Body of pancreas (tissue), 4 donors: Measurements from ENCODE around the gene PLEKHS1. TPM values are rescaled to one million over a fixed set of nuclear protein-coding genes. Genes with fewer than 3 reads are reported as not detected.

Source experiments
- ATAC-seq: fragments of 150-250 bp; one replicate; pipeline ENCODE4 v1.9.1; 2016
- DNase-seq, 4 donors: peaks; one replicate each; pipeline ENCODE4 v3.0.0-alpha.2; 2019
- H3K27ac ChIP-seq, 4 donors: fragments of 200-600 bp; sonication (generic); 1 replicate in 3 of 4; 2 replicates in 1 of 4; pipeline versions ENCODE4 v1.5.1 to v1.6.1; 2016 to 2019; ENCODE audit warnings: mild to moderate bottlenecking in 1 of 4, mixed read lengths in 1 of 4, moderate library complexity in 1 of 4
- H3K27me3 ChIP-seq, 2 donors: fragments of 200-600 bp; sonication (generic); one replicate each; pipeline ENCODE4 v1.6.0; 2016; ENCODE audit warnings: mild to moderate bottlenecking in 1 of 2
- H3K36me3 ChIP-seq, 2 donors: fragments of 200-600 bp; sonication (generic); replicated peaks in 1 of 2; 2 replicates each; pipeline ENCODE4 v1.5.1; 2016; ENCODE audit warnings: low read depth in 2 of 2; ENCODE audit not compliant: insufficient read depth in 1 of 2
- H3K4me1 ChIP-seq: fragments of 200-600 bp; sonication (generic); one replicate; pipeline ENCODE4 v1.6.0; 2016
- H3K4me3 ChIP-seq, 2 donors: fragments of 200-600 bp; sonication (generic); 1 replicate in 1 of 2; 2 replicates in 1 of 2; pipeline ENCODE4 v1.5.1; 2016 to 2019
- H3K9me3 ChIP-seq, 3 donors: fragments of 200-600 bp; sonication (generic); 1 replicate in 2 of 3; 2 replicates in 1 of 3; pipeline ENCODE4 v1.5.1; 2016
- POLR2A ChIP-seq, 3 donors: fragments of 450-650 bp; IDR thresholded peaks; one replicate each; pipeline ENCODE4 v1.6.1; 2016; ENCODE audit warnings: antibody characterized with exemption in 3 of 3, mild to moderate bottlenecking in 2 of 3
- WGBS, 2 donors: methylation state at CpG; one replicate each; pipeline ENCODE4 v1.1.5; 2017; 5-methylcytosine and 5-hydroxymethylcytosine counted together
- intact Hi-C: fragments of 100-400 bp; cut with DNase I; formaldehyde crosslinking; loops from one replicate; pipeline ENCODE4 v1.15.1; 2023
- total RNA-seq, 2 donors: library from RNA; depleted of rRNA; stranded (reverse); fragments of >200 nt; gene quantifications; one replicate each; pipeline ENCODE4 v1.1.0, GENCODE V29; 2016
- TF ChIP-seq, protein P1 (sequence below), 7 experiments: fragments of 450-650 bp in 4 of 7; fragments of 200-600 bp in 3 of 7; sonication (generic) in 3 of 7; IDR thresholded peaks; one replicate each; pipeline ENCODE4 v1.5.1; 2016 to 2019; ENCODE audit warnings: antibody characterized with exemption in 7 of 7

The PLEKHS1 gene
- total RNA-seq, 2 donors from 2014 or later = 6.2 to 7.6 TPM

DNA sequence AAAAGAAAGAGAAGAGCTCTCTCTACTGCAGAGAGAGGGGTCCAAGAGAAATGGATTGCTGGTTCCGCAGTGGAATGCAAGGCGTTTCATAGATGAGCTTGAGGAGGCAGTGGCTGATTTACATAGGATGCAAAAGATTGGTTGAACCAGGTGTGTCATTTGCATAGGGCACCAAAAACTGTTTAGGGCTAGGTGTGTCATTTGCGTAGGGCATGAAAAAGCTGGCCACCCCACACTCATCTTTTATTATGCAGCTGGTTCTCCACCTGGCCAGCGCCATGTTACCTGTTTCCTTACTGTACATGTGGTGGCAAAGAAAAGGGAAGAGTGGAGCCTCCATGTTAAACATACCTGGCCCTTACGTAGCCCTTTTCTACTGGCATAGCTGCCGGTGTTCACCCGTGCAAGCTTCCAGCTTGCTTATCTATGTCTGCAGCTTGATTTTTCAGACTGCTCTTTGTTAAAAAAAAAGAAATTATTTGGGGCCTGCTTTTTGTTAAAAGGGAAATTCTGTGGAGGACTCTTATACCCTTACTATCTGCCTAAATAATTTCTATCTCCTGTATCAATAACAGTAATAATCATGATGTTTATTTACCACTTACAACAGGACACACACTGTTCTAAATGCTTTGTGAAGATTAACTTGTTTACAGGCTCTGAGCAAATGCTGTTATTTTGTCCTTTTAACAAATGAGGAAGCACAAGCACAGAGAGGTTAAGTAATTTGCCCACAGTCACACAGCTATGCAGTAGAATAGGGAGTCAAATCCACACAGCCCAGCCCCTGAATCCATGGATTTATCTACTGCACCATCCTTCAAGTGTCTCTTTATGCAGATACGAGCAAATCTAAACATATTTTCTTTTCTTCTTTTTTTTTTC, 38.5 kb upstream of the PLEKHS1 start:
- WGBS, 2 donors = 43 to 54% methylated on average over 8 of the region's 8 CpGs
- peak overlapping the region in 3 of 4 donors; percentile 10 to 55 (median 49) for H3K27ac ChIP-seq

DNA sequence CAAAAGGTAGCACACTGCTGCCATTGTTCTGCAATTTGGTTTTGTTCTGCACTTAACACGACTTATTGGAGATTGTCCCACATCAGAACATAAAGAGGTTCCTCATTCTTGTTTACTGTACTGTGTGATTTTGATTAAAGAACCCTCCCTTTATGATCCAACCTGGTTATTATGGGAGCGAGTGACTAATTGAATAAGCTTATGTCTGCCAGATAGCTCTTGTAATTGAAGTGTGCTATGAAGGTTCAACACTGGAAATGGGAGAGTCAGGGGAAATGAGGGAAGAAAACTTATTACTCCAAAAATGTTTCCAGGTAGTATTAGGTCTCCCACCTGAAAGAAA, 37.9 kb upstream of the PLEKHS1 start:
- peak overlapping the region in 1 of 4 donors; percentile 10 for H3K27ac ChIP-seq
- H3K27me3 ChIP-seq = no peaks in the 10 kb centered on the region
- H3K4me3 ChIP-seq = no peak overlapping the region
- TF ChIP-seq, protein P1, sequence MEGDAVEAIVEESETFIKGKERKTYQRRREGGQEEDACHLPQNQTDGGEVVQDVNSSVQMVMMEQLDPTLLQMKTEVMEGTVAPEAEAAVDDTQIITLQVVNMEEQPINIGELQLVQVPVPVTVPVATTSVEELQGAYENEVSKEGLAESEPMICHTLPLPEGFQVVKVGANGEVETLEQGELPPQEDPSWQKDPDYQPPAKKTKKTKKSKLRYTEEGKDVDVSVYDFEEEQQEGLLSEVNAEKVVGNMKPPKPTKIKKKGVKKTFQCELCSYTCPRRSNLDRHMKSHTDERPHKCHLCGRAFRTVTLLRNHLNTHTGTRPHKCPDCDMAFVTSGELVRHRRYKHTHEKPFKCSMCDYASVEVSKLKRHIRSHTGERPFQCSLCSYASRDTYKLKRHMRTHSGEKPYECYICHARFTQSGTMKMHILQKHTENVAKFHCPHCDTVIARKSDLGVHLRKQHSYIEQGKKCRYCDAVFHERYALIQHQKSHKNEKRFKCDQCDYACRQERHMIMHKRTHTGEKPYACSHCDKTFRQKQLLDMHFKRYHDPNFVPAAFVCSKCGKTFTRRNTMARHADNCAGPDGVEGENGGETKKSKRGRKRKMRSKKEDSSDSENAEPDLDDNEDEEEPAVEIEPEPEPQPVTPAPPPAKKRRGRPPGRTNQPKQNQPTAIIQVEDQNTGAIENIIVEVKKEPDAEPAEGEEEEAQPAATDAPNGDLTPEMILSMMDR (IDR thresholded peaks at IDR 0.05) = no peak
- TF ChIP-seq POLR2A (IDR thresholded peaks at IDR 0.05) = no peak
- DNase-seq (no peak), ATAC-seq (no peak)
- no peaks in the 10 kb centered on the region for H3K36me3 ChIP-seq
- intact Hi-C loops = no loop called here
- WGBS, 2 donors = 55 to 60% methylated on average over 2 of the region's 2 CpGs
- no peaks in the 10 kb centered on the region for H3K9me3 ChIP-seq
- peaks cover 39% of the 10 kb centered on the region for H3K4me1 ChIP-seq

More for the DNA sequence above, 38.5 kb upstream of the PLEKHS1 start:
- Histone ChIP-seq H3K36me3 (no peaks in the 10 kb centered on the region), H3K4me3 (no peak overlapping the region), H3K9me3 (no peaks in the 10 kb centered on the region), H3K4me1 (peaks cover 39% of the 10 kb centered on the region), H3K27me3 (no peaks in the 10 kb centered on the region)
- intact Hi-C loops = no loop called here
- TF ChIP-seq, protein P1 (IDR thresholded peaks at IDR 0.05) = no peak
- TF ChIP-seq POLR2A (IDR thresholded peaks at IDR 0.05) = no peak
- no peak for DNase-seq
- peak; percentile 49 for ATAC-seq

DNA sequence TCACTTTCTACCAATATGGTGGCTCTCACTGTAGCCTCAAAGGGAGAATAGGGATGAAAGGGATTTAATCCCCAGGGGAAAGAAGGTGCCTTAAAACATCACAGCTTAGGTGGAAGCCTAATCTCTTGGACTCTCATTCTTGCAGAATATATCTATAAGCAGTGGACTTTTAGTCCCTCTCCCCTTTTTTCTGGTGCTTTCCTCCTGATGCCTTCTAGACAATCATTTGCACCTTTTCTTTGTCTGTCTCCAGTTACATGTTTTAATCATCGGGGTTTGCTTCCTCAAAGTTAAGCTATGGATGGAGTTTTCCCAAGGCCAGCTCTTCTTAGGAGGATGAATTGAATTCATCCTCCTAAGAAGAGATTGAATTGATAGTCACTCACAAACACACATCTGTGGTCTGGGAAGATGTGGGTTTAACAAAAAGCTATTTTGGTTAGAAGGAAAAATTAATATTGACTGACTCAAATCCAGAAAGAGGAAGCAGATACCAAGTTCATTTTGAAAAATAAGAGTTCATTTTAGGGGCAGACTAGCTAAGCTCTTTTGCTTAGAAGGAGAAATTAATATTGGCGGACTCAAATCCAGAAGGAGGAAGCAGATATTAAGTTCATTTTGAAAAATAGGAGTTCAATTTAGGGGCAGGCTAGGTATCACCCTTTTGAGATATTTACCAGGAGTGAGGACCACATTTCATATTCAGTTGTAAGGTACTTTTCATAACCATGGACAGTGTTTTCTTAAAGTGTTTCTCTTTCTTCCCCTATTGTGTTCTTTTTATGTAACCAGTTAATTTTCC, 35.2 kb upstream of the PLEKHS1 start:
- DNase-seq (no peak), ATAC-seq (no peak)
- Histone ChIP-seq H3K4me3 (no peak overlapping the region), H3K27ac (no peak overlapping the region), H3K27me3 (no peaks in the 10 kb centered on the region), H3K9me3 (no peaks in the 10 kb centered on the region), H3K36me3 (peaks cover 0 to 4% of the 10 kb centered on the region in 2 donors), H3K4me1 (peaks cover 15% of the 10 kb centered on the region)
- TF ChIP-seq, protein P1 (IDR thresholded peaks at IDR 0.05) = no peak
- no peak for TF ChIP-seq POLR2A (IDR thresholded peaks at IDR 0.05)
- intact Hi-C loops = no loop called here
- 63 to 94% methylated on average over 2 of the region's 2 CpGs for WGBS, 2 donors

DNA sequence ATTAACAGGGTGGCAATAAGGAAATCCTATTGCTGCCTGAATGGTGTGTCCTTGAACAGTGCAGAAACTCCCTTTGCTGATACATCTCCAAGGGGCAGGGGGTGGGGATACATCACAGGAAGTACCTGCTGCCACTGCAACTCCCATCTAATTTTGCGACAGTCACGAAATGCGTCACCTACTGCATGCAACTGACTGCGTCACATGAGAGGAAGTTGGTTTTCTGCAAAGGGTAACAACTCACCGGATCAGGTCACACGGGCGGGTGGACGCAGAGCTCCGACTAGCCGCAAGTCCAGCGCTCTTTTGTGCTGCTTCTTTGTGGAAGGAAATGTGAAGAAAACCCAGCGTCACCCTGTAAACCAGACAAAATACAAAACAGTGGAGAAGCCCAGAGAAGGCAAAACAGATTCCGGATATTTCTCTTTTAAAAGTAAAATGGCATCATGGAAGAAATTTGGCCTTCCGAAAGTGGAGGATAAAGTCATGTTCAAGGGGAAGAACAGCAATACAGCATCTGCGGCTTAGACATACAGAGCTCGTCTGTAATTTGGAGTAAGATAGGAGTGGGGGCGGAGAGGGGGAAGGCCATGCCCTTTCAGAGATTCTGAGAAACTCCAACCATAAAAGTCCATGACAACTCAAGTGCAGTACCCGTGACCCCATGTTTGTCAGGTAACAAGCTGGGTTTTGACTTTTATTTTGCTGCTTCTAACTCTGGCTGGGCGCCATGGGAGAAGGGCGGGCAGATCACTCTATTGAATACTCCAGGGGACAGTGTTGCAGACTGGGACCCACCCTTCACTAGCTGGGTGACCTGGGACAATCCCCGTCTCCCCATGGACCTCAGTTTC, 32.3 kb upstream of the PLEKHS1 start:
- 91 to 96% methylated on average over 21 of the region's 21 CpGs for WGBS, 2 donors
- no peaks in the 10 kb centered on the region for H3K9me3 ChIP-seq
- intact Hi-C loops = no loop called here
- TF ChIP-seq POLR2A (IDR thresholded peaks at IDR 0.05) = no peak
- TF ChIP-seq, protein P1 (IDR thresholded peaks at IDR 0.05) = no peak
- no peak for DNase-seq
- H3K4me3 ChIP-seq = no peak overlapping the region
- no peaks in the 10 kb centered on the region for H3K4me1 ChIP-seq
- H3K36me3 ChIP-seq = peaks cover 0 to 11% of the 10 kb centered on the region in 2 donors
- no peak for ATAC-seq
- H3K27ac ChIP-seq = no peak overlapping the region
- H3K27me3 ChIP-seq = no peaks in the 10 kb centered on the region
